ENCODE results near the gene GRIK1.

The GRIK1 gene

DNA sequence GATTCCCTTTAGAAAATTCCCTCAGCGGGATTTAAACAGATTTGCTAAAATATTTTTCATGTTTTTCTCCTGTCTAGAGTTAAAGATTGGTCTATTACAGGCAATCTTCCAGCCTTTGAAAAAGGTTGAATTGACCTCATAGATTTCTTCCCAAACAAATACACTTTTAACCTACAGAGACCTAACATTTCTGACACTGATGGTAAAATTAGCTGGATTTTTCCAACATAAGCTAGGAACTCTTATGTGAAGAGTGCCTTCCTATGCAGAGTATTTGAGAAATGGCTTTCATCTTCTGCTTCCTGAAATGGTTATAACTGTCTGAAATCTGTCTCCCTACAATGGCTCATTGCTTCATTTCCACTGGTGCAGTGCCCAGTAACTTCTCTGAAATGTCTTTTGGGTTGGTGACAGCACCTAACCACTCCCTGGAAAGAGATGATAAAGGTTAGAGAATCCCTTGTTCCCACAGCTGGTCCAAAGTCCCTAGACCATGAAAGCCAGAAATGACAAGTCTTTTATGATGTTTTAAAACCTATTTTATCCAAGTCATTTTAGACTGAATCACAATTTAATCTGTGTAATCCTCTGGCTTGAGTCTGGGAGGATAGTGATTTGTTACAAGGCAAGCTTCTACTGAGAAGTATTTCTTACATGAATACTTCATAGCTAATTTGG lies 371.6 kb downstream of the GRIK1 start:
- TF ChIP-seq, protein P1, sequence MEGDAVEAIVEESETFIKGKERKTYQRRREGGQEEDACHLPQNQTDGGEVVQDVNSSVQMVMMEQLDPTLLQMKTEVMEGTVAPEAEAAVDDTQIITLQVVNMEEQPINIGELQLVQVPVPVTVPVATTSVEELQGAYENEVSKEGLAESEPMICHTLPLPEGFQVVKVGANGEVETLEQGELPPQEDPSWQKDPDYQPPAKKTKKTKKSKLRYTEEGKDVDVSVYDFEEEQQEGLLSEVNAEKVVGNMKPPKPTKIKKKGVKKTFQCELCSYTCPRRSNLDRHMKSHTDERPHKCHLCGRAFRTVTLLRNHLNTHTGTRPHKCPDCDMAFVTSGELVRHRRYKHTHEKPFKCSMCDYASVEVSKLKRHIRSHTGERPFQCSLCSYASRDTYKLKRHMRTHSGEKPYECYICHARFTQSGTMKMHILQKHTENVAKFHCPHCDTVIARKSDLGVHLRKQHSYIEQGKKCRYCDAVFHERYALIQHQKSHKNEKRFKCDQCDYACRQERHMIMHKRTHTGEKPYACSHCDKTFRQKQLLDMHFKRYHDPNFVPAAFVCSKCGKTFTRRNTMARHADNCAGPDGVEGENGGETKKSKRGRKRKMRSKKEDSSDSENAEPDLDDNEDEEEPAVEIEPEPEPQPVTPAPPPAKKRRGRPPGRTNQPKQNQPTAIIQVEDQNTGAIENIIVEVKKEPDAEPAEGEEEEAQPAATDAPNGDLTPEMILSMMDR (IDR thresholded peaks at IDR 0.05): no peak

DNA sequence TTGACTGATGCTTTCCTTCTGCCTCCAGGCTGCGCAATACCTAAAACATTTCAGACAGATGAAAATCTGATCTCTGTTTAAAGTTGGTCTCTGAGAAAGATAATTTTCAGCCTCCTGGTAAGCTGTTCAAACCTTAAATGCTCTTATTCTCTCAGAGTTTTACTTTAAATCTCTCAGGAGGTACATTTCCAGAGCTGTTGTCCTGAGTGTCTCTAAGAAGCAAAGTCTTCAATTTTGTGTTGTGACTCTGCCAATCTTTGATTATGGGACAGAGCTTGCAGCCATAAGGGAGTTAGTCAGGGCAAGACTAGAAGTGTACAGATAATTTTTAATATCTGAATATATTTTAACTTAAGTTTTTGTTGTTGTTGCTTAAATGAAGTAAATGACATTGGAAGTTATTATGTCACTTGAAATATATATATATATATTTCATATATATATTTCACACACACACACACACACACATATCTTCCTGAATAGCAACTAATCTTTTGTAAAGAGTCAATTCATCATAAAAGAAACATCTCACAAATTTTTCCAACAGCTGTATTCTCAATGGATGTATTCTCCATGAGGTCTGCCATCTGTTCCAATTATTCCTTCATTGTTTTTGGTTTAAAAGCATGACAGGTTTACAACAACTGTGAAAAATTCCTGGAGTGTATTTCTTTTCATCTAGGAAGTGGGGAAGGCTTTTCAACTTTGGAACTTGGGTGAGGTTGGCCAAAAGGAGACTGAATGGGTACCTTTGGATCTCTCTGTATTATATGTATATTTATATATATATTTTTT lies 381.7 kb downstream of the GRIK1 start:
- TF ChIP-seq, protein P1 (IDR thresholded peaks at IDR 0.05): no peak

DNA sequence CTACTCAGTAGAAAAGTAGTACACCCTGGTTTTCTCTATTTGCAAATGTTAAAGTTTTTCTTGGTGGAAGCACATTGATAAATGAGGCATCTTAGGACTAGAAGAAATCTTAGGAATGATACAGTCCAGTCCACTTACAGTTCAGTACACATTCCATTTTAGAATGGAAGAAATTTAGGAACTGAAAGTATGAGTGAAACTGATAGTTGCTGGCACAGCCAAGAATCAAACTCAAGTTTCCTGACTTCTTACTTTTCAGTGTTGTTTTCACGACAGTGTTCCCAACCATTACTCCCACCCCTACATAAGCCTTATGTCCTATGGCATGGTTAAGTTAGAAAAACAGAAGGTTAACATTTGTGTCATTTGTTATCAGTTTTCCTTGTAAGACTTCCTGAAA lies 382.6 kb downstream of the GRIK1 start:
- TF ChIP-seq, protein P1 (IDR thresholded peaks at IDR 0.05): no peak

DNA sequence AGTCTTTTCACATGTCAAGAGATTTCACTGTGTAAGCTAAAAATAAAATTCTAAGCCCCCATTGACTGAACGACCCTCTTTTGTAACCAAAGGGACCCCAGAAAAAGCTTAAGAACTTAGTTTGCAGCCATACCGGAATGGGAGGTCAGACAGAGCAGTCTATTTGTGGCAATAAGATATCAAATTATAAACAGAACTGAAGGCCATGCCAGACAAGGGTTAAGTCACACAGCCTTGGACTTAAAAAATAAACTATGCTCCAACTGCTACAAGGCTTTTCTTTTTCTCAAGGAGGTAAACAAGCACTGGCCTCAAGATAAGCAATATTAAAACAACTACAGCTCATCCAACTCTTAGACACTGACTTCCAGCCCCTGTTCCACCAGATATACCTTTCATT lies 384.2 kb downstream of the GRIK1 start:
- TF ChIP-seq, protein P1 (IDR thresholded peaks at IDR 0.05): no peak

DNA sequence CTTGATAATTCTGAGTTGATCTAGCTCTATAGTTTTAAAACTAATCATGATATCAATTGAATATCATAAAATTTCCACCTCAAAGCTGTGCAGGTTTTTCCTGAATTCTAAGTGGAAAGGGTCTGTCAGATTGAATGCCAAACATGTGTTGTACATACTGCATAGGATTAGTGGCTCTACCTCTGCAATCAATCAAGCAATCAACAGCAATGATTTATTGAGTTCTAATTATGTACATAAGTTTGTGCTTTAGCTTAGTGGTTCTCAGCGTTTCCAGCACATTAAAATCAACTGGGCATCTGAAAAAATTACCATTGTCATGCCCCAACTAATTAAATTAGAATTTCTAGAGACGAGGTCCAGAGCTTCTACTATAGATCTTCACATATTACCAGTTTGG lies 389.6 kb downstream of the GRIK1 start:
- TF ChIP-seq, protein P1 (IDR thresholded peaks at IDR 0.05): no peak

DNA sequence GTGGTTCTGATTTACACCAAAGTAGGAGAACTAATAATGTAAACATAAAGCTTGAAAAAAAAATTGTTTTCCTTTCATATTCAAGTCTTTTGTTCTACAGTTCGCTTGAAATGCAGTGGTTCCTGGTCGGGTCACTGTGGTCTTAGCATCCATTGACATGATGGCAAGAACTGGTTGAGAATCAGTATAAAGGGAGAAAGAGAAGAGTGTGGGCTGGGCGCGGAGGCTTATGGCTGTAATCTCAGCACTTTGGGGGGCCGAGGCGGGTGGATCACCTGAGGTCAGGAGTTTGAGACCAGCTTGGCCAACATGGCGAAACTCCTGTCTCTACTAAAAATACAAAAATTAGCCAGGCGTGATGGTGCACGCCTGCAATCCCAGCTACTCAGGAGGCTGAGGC lies 390.2 kb downstream of the GRIK1 start:
- TF ChIP-seq, protein P1 (IDR thresholded peaks at IDR 0.05): no peak

DNA sequence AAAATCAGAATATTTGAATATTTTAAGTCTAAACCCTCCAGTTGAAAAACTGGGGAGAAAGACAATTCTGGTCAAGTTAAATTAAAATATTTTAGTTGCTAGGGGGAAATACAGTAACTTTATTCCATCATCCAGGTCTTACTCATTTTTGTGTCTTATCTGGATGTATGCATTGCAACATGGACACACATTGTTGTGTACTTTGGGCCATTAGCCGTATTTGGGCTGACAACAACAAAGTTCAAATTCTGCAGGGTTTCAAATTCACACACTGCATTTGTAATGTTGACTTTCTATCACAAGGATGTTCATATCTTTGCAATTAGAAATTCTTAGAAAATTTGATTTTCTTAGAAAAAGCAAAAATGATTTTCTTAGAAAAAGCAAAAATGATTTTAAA lies 391.8 kb downstream of the GRIK1 start:
- TF ChIP-seq, protein P1 (IDR thresholded peaks at IDR 0.05): no peak

All from LNCAP (cell line).